ENCODE measurements around the gene H2BK1.

Gene H2BK1

DNA sequence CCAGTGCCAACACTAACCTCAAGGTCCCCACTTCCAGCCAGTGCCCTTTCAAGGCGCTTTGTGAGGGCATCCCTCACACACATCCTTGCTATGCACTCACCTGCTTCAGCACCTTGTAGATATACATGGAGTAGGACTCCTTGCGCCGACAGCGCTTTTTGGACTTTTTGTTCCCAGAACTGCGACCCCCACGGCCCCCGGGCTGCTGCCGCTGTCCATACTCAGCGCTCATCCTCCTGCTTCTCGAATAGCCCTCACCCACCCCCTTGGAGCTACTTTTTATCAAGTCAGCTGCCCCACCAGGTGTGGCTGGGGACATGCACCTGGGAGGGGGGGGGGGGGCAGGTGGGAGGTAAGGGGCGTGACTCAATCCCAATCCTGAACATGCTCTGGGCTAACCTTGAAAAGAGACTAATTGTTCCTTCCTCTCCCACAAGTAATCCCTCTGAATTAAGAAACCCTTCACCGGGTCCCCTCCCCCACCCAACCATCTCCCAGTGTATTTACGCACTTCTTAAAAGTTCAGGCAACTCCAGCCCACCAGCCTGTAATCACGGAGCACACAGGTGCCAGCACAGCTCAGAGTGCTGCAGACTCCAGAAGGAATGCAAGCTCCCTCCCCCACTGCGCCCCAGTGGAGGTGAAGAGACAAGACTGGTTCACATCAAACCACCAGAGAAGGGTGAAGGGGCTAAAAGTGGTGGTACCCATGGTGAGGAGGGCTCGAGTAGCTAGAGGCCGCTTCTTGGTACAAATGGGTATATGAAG is at the start of gene H2BK1:
Gene H2BK1 (minus strand): TSS at position 402 of the 768 bp plus-strand sequence. CDS start 170 bp downstream, at position 232.
- no peak for DNase-seq

DNA sequence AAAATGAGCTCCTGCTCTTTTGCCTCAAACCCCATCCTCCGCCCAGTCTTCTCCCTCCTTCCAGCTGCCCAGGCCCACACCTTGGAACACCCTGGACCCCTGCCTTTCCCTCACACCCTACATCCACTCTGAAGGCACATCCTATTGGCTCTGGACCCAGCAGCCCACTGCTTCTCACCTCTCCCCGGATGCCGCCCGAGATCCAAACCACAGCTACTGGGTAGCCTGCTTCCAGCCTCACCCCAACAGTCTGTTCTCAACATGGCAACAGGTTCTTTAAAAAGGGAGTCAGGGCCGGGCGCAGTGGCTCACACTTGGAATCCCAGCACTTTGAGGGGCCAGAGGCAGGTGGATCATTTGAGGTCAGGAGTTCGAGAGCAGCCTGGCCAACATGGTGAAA is 47.7 kb upstream of the H2BK1 start:
- no peak for DNase-seq

DNA sequence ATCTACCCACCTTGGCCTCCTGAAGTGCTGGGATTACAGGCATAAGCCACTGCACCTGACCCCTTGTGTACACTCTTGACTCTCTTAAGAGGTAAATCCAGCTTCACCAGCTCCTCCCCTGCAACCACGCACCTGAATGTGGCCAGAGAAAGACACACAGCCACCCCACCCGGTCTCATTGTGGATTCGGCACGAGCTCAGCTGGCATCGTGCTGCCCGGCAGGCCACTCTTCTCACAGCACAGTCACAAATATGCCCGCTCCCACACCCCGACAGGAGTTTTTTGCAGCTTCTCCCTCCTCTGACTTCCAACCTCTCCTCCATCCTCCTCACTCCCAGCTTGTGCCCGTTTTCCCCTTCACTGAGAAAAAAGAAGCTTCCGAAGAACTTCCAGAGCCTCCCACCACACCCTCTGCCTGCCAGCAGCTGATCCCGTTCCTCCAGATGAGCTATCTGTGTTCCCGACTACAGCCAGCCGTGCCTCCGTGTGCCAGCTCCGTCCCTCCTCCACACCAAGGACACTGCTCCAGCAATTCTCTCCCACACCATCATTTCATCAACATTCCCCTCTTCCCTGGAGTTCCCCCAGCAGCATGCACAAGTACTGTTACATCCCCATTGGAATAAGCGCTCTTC is 46.2 kb upstream of the H2BK1 start:
- no peak for DNase-seq

DNA sequence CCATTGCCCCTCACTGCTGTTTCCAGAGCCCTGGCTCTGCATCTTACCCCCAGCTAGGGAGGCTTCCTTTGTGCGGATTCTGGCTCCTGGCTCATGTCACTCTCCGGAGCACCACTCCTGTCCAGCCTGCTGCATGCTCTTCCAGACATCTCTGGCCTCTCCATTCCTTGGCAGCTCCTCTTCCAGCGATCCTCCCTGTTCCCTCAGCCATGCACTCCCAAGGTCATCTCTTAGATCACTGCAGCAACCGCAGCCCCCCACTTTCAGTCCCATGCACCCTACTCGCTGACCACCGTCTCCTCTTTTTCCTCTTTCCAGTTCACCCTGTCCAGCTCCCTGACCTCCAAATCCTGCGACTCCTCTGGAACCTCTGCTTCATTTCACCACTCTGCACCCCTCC is 45.1 kb upstream of the H2BK1 start:
- DNase-seq: no peak

DNA sequence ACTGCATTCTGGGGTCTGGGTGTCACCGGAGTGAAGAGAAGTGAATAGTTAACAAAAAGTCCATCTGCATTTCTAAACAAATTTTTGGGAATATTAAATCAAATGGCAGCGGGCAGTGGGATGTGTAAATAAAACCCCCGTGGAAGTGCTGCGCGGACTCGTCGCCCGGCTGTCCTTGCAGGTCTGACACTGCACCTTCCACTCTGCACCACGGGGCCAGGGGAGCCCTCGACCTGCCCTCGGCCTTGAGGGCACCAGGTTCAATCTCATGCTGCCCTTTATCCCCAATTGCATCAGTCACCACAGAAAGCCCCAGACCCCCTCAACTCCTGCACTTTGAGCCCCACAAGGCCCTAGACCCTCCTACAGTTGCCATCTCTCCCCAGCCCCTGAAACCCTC is 44.6 kb upstream of the H2BK1 start:
- DNase-seq: no peak

DNA sequence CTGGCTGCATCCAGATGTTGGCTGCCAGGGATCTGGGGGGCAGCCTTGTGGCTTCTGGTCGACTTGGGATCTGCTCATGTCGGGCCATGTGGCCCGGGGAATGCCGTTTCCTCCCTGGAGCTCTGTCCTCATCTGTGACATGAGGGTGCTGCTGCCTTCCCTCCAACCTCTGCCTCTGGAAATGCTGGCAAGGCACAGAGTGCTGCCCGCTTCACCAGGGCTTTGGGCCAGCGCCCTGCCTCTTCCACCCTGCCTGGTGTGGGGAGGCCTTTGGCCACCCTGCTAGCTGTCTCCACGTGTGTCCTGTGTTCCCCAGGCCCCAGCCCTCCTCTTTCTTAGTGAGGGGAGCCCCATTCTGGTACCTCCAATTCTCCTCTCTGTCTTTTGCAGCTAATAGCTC is 44.0 kb upstream of the H2BK1 start:
- DNase-seq: no peak

DNA sequence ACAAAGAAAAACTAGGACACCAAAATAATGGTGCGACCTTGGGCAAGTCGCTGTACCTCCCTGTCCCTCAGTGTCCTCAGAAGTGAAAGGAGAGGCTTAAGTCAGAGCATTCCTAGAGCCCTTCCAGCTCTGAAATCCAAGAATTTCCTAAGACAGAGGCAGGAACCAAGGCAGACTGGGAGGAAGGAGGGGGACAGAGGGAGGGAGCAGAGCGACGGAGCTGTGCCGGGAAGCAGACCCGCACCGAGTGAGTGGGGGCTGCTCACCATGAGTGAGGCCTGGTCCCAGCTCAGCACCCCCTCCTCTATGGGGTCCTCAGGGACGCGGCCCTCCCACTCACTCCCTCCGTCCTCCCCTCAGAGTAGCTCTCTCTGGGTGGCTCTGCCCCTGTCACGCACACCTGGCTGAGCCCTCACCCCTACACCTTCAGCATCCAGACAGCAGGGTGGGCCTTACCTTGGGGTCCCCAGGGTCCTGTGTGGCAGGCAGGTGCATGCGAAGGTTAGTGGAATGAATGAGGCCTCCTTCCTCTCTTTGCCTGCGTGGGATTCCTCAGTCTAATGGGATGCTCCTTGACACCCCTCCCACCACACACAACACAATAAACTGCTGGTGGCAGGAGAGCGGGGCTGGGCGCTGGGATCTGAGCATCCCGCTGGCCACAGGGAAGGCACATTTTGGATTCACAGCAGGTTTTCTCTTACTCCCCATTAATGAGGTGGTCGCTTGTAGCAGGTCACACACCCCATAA is 42.8 kb upstream of the H2BK1 start:
- no peak for DNase-seq

DNA sequence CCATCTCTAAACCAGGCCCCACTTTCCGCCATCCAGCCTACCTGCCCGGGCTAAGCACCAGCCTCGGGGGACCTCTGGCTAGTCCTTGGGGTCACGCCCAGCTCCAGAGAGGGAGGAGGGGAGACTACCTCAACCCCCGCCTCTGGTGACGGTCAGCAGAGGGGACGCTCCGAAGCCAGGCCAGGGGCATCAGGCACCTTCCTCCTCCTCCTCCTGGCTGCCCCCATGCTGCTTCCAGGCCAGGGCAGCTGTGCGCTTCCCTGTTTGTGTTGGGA is 42.2 kb upstream of the H2BK1 start:
- no peak for DNase-seq

DNA sequence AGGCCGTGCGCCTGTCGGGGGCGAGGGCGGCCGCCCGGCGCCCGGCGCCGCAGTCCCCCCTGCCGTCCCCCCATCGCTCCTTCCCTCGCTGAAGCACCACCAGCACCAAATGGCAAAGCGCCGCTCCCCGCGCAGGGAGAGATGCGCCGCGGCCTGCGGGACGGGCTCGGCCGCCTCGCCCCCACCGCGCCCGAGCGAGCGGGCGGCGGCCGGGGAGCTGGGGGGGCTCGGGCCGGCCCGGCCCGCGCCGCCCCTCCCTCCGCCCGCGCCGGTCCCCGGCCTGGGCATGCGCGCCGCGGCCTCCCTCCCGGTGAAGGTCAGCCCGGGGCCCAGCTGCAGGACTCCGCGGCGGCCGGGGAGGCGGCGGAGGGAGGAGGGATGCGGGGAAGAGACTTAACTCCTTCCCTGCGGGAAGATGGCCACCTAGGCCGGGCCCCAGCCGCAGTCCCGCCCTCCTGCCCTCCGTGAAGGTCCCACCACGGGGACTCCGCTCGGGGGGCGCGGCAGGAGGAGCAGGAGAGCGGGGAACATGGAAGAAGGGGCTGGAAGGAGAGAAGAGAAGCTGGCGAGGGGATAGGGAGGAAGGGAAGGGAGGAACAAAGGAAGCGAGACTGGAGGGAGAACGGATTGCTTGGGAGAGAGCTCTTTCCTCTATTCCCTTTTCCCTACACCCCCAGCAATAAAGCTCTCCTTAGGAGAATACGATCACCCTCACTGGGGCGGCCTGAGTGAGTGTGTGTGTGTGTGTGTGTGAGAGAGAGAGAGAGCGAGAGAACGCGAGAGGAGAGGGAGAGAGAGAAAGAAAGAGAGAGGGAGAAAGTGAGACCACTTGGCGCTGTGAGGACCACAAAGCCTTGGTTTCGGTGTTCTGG is 41.6 kb upstream of the H2BK1 start:
- no peak for DNase-seq

DNA sequence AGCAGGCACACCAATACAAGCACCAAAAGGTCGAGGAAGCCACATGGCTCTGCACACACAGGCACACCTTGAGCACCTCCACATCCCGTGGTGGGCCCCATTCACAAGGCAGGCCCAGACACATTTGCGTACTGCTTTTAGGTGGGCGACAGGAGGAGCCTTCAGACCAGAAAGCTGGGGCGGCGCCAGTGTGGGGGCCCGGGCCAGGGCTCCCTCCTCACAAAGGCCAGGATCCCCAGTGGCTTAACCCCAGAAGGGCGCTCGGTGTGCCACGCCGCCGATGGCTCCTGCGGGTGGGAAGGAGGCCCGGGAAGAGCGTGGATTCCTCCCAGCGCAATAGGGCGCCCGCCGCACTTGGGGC is 41.0 kb upstream of the H2BK1 start:
- no peak for DNase-seq

DNA sequence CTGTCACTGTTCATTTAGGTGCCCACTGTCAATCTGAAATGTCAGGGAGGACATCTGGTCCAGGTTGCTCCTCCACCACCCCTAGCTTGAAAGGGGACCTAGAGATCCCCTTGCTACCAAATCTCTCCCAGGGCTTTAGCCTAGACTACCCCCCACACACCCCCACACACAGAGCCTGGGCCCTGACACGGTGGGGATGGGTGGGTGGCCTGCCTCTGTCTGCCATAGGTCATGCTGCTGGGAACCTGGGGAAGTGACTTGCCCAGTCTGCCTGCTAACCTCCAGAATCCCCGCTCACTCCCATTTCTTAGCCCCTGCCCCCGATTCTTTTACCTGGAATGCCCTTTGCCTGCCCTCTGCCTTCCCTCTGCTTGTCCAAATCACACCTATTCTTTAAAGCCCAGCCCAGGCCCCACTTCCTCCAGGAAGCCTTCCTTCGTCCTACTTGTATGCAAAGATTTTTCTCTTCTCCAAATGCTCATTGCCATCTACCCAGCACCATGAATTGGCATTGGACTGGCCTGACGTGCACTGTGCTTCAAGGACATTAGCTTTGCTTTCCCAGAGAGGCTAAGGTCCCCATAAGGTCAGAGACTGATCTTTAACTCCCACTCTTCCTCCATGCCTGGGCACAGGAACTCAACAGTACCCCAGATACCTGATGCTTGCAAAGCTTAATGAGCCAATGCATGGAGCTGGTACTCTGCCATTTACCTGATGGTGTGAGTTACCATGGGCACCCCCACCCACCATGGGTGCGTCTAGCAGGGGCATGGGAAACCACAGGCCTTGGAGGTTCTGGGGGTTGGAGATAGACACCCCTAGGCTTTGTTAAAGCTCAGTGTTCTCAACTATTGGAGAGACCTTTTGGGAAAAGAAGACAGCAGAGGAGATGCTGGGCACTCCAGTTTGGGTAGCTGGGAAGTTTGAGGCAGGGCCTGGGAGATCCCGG is 40.2 kb upstream of the H2BK1 start:
- no peak for DNase-seq

DNA sequence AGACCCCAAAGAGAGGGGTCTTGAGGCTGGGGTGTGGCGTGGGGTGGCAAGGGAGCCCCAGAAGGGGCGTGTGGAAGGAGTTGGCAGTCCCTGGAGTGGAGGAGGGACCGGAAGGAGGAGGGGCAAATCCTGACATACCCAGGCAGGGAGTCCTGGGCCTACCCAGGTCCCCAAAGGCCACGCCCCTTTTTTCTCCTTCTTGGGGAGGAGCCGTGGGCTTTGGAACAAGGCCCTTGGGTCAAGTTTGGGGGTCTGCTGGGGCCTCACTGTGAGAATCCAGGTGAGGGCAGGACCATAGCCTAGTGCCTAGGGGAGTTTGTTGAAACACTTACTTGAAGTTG is 39.4 kb upstream of the H2BK1 start:
- no peak for DNase-seq

DNA sequence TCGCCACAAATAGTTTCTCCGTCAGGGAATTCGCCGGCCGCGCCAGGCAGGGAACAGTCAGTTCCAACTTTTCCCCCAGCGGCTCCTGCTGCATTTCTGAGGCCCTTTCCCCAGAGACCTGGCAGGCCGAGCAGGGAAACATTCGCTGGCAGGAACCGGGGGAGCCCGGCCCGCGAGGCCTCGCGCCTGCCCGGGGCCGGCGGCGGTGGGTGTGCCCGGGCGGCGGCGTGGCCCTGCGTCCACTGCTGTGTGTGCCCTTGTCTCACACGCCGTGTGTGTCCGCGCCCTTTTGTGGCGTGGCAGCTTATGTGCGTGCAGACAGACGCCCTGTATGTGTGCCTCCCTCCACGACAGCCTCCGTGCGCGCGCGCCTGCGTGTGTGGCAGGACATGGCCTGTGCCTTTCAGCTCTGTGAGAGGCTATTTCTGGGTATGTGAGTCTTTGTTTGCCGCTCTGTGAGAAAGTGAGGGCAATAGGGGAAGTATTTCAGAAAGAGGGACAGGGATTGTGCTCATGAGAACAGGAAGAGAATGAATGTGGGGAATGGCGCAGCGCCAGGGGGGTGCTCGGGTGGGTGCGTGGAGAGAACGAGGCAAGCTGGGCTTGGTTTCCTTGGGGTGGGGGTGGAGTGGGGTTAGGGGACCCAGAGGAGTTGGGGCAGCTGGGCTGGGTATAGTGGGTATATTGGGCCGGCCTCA is 38.9 kb upstream of the H2BK1 start:
- no peak for DNase-seq

DNA sequence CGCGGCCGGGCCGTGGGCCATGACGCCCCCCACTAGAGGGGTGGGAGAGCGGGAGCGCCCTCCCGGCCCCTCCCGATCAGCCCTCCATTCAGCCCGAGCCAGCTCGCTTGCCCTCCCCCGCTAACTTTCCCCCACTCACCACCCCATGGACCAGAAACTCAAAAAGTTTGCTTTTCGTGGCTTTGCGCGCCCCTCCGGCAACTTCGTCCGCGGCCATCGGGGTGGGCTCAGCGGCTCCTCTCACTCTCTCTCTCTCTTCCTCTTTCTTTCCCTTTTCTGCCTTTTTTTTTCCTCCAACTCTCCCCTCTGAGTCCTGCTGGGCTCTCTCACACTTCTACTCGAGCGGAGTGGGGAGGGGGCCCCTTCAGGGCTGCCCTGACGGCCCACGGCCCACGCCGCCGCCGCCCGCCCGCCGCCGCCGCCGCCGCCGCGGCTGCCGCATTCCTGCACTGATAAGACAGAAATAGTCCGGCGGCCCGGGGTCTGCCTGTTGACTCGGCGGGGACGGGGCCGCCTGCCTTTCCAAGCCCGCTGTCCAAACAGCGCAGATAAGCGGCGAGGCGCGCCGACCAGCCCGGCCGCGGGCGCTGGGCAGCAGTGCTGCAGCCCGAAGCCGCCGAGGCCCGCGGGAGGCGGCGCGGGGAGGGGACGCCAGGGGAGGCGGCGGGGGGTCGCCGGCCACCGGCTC is 38.2 kb upstream of the H2BK1 start, which contains the start of gene SMARCD3:
Gene SMARCD3 (minus strand): TSS at position 349 of the 688 bp plus-strand sequence. CDS start 132 bp downstream, at position 217.
- peak; percentile 23 for DNase-seq

DNA sequence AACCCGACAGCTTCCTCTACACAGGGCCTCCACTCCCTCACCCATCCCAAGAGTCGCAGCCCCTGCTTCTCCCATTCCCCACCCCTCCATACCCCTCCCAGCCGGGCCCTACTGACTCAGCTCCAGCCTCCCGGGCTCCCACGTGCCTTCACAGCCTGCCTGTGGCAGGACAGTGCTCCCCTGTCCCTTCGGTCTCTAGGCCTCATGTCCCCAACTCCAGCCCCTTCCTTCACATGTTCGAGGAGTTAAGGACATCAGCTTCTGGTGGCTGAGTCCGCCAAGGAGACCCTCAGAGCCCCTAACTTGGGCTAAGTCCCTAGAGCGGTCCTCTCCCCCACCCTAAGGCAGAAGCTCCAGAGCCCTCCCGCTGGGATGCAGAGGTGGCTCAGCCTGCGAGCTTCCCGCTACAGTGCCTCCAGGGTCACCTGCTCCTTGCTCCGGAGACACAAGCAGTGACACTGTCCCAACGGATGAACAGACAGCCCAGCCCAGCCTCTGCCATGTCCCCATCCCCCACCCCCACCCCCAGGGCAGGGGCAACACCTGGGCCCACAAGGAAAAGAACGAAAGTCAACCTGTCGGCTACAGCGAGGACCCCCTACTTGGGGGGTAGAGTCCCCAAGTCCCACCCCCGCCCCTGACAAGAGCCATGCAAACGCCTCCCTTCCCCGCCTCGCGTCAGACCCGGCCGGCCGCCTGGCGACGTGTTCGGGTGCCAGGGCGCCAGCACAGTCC is 37.5 kb upstream of the H2BK1 start:
- no peak for DNase-seq

DNA sequence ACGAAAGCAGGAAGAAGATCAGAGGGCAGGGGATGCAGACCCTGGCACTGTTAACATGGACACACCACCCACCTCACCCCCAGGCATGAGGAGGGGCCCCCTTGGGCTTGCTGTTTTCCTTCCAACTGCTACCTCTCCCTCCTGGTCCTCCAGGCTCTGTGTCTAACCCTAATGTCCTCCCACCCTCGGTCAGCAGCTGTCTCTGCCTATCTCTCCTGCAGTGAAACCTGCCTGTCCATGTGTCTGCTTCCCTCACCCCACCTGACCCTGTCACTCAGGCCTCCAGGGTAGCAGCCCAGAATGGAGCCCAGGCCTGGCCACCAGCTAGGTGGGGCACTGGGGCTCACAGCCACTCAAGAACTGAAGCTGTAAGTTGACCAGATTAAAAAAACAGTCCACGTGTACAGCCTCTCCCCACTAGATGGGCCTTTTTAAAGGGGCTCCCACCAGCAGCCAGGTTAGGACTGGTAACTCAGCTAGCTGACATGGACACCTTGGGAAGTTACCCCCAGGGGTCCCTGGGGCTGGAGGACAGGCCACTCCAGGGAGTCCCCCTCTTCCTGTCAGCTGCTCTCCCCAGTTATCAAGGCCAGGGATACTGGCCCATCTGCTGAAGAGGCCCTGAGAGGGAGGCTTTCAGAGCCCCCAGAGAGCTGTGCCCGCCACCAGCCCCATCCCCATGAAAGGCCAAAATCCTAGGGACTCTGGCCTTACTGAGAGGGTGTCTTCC is 36.7 kb upstream of the H2BK1 start:
- no peak for DNase-seq

DNA sequence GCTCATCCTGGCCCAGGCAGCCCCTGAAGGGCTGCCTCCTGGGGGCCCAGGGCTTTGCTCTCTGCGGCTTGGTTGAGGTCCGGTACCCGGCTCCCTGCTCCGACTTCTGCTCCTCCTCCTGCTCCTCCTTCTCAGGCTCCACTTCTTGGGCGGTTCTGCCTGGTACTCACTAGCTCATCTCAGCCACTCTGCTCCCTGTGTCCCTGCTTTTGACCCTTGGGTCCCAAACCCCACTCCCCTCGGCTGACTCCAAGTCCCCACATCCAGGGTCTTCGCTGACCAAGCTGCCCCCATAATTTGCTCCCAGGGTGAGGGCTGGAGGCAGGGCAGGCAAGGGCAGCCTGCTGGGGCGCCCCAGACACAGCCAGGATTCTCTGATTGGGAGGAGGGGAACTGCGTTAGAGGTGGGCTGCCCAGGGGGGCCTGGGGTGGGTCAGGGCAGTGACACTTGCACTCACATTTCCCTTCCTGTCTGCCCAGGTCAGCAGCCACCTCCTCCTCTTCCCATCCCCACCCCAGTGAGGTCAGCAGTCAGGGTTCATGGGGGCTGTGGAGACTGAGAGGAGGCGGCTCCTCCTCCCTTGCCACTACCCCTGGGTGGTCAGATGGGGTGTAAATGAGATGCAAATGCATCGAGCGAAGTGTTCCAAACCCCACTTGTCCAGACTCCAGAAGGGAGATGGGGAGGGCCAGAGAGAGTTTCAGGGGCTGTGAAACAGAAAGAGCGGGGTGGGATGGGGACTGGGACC is 36.0 kb upstream of the H2BK1 start:
- no peak for DNase-seq

DNA sequence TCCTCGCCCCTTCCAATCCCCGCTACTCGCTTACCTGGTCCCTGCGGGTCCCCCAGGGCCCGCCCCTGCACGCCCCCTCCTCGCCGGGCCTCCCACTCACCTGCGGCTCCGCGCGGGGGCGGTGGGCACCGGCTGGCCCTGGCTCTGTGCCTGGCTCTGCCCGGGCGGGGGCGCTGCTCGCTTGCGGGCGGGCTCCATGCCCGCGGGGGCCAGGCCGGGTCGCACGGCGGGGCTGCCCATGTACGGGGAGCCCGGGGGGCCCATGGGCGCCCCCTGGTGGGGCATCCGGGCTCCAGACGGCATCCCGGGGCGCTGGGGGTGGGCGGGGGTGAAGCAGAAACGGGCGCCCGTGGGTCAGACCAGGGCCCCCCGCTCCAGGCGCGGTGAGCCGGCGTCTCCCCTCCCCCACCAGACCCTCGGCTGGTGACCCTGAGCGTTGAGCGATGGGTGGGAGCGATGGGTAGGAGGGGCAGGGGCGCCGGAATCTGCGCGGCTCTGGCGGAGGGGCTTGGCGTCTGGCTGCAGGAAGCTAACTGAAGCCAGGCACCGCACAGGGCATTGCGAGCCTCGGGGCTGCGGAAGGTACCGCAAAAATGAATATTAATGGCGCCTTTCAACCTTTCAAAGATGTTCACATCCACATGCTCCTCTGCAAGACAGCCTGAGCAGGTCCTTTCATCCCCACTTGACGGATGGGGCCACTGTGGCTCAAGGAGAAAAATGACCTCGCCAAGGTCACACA is 35.2 kb upstream of the H2BK1 start:
- peak; percentile 48 for DNase-seq

All from activated CD4-positive, alpha-beta T cell treated with anti-CD3 and anti-CD28 coated beads for 1 hour (primary cell).